Immature natural killer cell (primary cell): ENCODE measurements around the gene RPS6KB2. TPM values are rescaled to one million over a fixed set of nuclear protein-coding genes. Genes with fewer than 3 reads are reported as not detected.

Experiments used
- DNase-seq, 3 donors: peaks; one replicate each; pipeline ENCODE4 v3.0.0; 2022; ENCODE audit warnings: mixed read lengths in 1 of 3
- H3K27ac Mint-ChIP-seq, 6 donors: one replicate each; pipeline ENCODE4 v1.8.0; 2020; ENCODE audit warnings: mixed read lengths in 6 of 6, mild to moderate bottlenecking in 5 of 6, inconsistent platforms in 4 of 6, moderate library complexity in 3 of 6
- H3K27me3 Mint-ChIP-seq, 3 donors: one replicate each; pipeline ENCODE4 v1.8.0; 2020 to 2021; ENCODE audit warnings: low read depth in 3 of 3, mild to moderate bottlenecking in 3 of 3, mixed read lengths in 3 of 3, moderate library complexity in 3 of 3, inconsistent platforms in 1 of 3
- H3K36me3 Mint-ChIP-seq, 3 donors: one replicate each; pipeline ENCODE4 v1.8.0; 2020; ENCODE audit warnings: mixed read lengths in 3 of 3, inconsistent platforms in 2 of 3, mild to moderate bottlenecking in 2 of 3
- H3K4me1 Mint-ChIP-seq, 2 donors: one replicate each; pipeline ENCODE4 v1.8.0; 2020; ENCODE audit warnings: inconsistent platforms in 2 of 2, mild to moderate bottlenecking in 2 of 2, mixed read lengths in 2 of 2, moderate library complexity in 1 of 2
- H3K4me3 Mint-ChIP-seq, 5 donors: one replicate each; pipeline ENCODE4 v1.8.0; 2020; ENCODE audit warnings: mild to moderate bottlenecking in 5 of 5, mixed read lengths in 5 of 5, inconsistent platforms in 3 of 5, moderate library complexity in 3 of 5
- H3K9me3 Mint-ChIP-seq, 6 donors: one replicate each; pipeline ENCODE4 v1.8.0; 2020; ENCODE audit warnings: mild to moderate bottlenecking in 6 of 6, mixed read lengths in 6 of 6, inconsistent platforms in 4 of 6, moderate library complexity in 3 of 6
- polyA plus RNA-seq, 3 donors: library from polyadenylated mRNA; unstranded; fragments of 300-500 nt; fragmentation: Illumina TruSeq; gene quantifications; one replicate each; pipeline ENCODE4 v1.2.3, GENCODE V29; 2021

RPS6KB2 gene
- polyA plus RNA-seq, 3 donors from 2014 or later: 71.5 to 96.5 (median 74.9) TPM

DNA sequence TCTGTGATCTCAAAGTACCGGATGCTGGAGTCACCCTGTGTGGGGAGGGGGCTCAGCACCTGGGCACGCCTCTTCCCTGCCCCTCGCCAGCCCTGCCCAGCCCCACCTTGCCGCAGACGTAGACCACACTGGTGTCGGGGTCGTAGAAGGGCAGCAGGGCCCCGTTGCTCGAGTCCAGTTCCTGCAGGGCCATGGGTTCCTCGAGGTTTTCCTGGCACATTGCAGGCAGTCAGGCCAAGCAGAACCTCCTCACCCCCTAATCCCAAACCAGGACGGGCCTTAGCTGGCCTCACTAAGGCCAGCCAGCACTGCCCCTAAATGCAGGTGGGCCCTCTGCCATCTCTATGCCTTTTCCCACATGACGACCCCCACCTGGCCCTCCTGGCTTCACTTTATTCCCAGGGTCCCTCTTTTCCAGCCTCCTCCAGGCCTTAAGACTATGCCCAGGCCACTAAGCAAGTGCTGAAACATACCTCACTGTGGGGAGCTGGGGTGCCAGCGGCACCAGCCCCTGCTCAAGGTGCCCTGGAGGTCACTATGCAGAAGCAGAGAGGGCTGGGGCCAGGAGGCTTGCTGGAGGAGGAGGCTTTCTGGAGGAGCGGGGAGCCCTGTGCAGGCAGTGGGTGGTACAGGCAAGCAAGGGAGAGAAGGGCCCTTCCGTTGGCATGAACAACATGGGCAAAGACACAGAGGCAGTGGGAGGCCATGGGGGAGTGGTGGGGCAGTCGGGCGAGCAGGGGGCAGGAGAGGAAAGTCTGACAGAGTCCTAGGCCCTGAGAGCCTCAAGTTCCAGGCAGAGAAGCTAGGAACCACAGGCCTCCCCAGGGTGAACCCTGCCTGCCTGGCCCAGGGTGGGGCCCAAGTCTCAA, 12.2 kb downstream of the RPS6KB2 start:
- no peaks in the 10 kb centered on the region for H3K9me3 Mint-ChIP-seq
- H3K27ac Mint-ChIP-seq: peak overlapping the region; percentile 86 to 96 (median 93)
- peaks cover 4 to 31% (median 20%) of the 10 kb centered on the region in 3 donors for H3K27me3 Mint-ChIP-seq
- H3K4me1 Mint-ChIP-seq: peaks cover 75% of the 10 kb centered on the region in 2 donors
- no peak for DNase-seq
- peak overlapping the region; percentile 89 to 98 (median 97) for H3K4me3 Mint-ChIP-seq
- peaks cover 0 to 5% (median 4%) of the 10 kb centered on the region in 3 donors for H3K36me3 Mint-ChIP-seq

DNA sequence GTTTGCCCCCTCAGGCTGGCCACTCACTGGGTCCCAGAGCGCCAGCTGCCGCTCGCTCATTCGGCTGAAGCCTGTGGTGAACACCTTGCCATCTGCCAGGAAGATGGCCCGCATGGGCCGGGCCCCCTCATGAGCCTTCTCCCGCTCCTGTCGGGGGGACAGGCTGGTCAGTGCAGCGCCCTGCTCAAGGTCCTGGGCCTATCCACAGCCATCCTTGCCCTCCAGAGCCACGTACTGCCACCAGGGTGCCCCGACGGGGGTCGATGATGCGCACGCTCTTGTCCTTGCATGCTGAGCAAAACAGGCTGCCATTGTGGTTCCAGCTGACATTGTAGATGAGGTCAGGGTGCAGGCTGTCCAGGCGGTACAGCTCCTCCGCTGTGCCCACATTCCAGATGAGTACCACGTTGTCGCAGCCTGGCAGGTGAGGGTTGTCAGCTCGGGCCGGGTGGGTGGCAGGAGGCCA, 12.8 kb downstream of the RPS6KB2 start:
- Mint-ChIP-seq H3K27ac (peak overlapping the region; percentile 64 to 96 (median 81)), H3K27me3 (peaks cover 4 to 29% (median 18%) of the 10 kb centered on the region in 3 donors), H3K36me3 (peaks cover 0 to 5% (median 4%) of the 10 kb centered on the region in 3 donors), H3K4me3 (peak overlapping the region in 3 of 5 donors; percentile 21 to 35 (median 26)), H3K9me3 (no peaks in the 10 kb centered on the region), H3K4me1 (peaks cover 77 to 78% of the 10 kb centered on the region in 2 donors)
- DNase-seq: no peak

GRCh38 chr11:67441731-67442351, 13.5 kb downstream of the RPS6KB2 start:
- H3K27ac Mint-ChIP-seq: peak overlapping the region; percentile 76 to 93 (median 84)
- peaks cover 75 to 78% of the 10 kb centered on the region in 2 donors for H3K4me1 Mint-ChIP-seq
- peaks cover 4 to 23% (median 15%) of the 10 kb centered on the region in 3 donors for H3K27me3 Mint-ChIP-seq
- H3K4me3 Mint-ChIP-seq: peak overlapping the region; percentile 46 to 68 (median 62)
- no peaks in the 10 kb centered on the region for H3K9me3 Mint-ChIP-seq
- DNase-seq: no peak
- H3K36me3 Mint-ChIP-seq: peaks cover 0 to under 1% (median 0%) of the 10 kb centered on the region in 3 donors

DNA sequence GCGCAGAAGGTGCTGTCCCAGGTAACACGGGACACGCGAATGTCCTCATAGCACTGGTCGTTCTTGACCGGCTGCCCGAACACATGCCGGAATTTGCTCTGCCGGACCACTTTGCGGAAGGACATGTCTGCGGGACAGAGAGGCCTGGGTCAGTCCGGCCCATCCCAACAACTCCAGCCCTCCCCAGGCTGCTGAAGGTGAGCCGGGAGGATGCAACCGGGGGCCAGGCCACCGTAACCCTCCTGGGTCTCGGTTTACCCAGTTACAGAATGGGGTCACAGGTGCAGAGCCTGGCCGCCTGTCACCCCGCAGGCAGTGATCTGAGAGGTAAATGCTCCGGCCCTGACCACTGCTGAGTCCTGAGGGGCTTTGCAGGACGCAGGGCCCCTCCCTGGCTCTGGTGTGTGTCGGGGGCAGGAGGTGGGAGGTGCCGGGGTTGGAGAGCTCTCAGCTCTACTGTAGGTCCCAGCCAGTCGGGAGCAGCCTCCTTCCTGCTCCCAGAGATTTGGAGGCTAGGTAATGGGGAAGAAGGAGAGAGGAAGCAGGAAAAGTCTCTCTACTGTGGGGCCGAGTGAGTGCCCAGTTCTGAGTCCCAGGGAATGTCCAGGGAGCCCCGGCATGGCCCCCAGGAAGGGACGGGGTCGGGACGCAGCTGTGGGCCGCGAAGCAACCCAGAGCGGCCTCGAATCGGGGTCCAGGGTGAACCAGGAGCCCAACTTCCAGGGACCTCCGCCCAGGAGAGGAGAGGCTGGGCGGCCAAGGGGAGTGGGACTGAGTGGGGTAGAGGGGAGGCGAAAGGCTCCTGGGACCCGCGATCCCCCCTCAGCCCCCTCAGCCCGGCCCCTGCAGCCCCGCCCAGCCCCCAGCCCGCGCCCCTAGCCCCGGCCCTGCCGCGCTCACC, 14.5 kb downstream of the RPS6KB2 start:
- Mint-ChIP-seq H3K27me3 (peaks cover 4 to 16% (median 7%) of the 10 kb centered on the region in 3 donors), H3K4me3 (peak overlapping the region; percentile 46 to 68 (median 64)), H3K4me1 (peaks cover 76% of the 10 kb centered on the region in 2 donors), H3K27ac (peak overlapping the region; percentile 59 to 93 (median 84)), H3K9me3 (no peaks in the 10 kb centered on the region), H3K36me3 (no peaks in the 10 kb centered on the region)
- no peak for DNase-seq

GRCh38 chr11:67445515-67445914, 17.2 kb downstream of the RPS6KB2 start:
- H3K27me3 Mint-ChIP-seq: peaks cover 4 to 14% (median 9%) of the 10 kb centered on the region in 3 donors
- H3K4me1 Mint-ChIP-seq: peaks cover 53 to 61% of the 10 kb centered on the region in 2 donors
- H3K4me3 Mint-ChIP-seq: peak overlapping the region; percentile 82 to 88 (median 84)
- H3K27ac Mint-ChIP-seq: peak overlapping the region; percentile 83 to 94 (median 91)
- no peaks in the 10 kb centered on the region for H3K9me3 Mint-ChIP-seq
- no peaks in the 10 kb centered on the region for H3K36me3 Mint-ChIP-seq
- DNase-seq: no peak

DNA sequence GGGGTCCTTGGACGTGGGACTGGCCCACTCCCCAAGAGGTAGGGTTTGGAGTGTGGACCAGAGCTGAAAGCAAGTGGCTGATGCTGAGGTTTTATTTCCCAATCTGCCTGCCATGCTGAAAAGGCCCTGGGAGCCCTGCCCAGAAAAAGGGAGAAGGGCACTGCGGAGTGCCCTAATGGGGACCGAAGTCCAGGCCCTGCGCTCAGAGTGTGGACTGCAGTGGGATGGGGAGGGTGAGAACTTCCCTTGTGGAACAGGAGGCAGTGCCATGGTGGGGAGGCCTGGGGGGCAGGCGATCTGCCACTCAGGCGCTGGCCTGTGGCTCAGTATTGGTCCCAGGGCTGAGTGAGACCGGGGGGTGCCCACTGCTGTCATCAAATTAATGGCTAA, 19.9 kb downstream of the RPS6KB2 start:
- Mint-ChIP-seq H3K27me3 (peaks cover 9 to 18% (median 11%) of the 10 kb centered on the region in 3 donors), H3K9me3 (no peaks in the 10 kb centered on the region), H3K4me1 (peaks cover 31 to 40% of the 10 kb centered on the region in 2 donors), H3K4me3 (no peak overlapping the region), H3K27ac (peak overlapping the region in 2 of 6 donors; percentile 40 to 73), H3K36me3 (no peaks in the 10 kb centered on the region)
- no peak for DNase-seq

- peak overlapping the region in 1 of 6 donors; percentile 6 for H3K27ac Mint-ChIP-seq
- H3K4me1 Mint-ChIP-seq: peaks cover 24 to 33% of the 10 kb centered on the region in 2 donors
- DNase-seq: no peak
- no peak overlapping the region for H3K4me3 Mint-ChIP-seq
- H3K9me3 Mint-ChIP-seq: no peaks in the 10 kb centered on the region
- peaks cover 4 to 13% (median 5%) of the 10 kb centered on the region in 3 donors for H3K27me3 Mint-ChIP-seq
- no peaks in the 10 kb centered on the region for H3K36me3 Mint-ChIP-seq
Measured at GRCh38 chr11:67449116-67449844, 21.0 kb downstream of the RPS6KB2 start.

DNA sequence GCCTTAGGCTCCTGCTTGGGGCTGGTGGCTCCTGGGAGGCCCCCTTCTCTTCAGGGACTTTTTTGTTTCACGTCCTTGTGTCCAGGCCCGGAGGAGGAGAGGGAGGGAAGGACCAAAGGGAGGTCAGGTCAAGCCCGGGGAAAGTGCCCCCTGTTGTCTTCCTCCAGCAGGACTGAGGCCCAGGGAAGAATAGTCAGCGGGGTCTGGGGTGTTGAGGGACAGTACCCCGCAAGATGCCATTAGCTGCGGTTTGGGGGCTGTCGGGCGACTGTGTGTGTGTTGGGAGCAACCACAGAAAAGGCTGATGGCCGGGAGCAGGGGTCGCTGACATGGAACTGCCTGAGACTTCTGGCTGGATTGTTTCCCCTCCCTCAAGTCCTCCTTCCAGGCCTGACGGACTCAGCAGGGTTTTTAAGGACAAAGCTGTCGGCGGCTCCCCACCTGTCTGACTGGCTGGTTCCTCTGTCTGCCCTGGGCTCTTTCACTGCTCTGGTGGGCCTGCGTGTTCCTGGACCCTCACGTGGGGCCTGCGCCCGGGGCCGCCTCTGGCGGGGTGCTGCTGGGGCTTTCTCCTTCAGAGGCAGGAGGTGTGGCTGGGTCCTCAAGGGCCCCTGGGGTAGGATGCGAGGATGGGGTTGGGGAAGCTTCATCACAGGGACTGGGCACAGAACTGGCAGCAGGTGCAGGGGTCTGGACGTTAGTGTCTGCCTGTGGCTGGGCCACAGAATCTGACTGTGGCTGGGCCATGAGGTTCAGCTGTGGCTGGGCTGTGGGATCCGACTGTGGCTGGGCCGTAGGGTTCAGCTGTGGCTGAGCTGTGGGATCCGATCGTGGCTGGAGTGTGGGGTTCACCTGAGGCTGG, 22.7 kb downstream of the RPS6KB2 start:
- Mint-ChIP-seq H3K4me1 (peaks cover 7 to 16% of the 10 kb centered on the region in 2 donors), H3K27me3 (peaks cover 2 to 13% (median 6%) of the 10 kb centered on the region in 3 donors), H3K36me3 (no peaks in the 10 kb centered on the region), H3K4me3 (no peak overlapping the region), H3K9me3 (no peaks in the 10 kb centered on the region), H3K27ac (no peak overlapping the region)
- no peak for DNase-seq

DNA sequence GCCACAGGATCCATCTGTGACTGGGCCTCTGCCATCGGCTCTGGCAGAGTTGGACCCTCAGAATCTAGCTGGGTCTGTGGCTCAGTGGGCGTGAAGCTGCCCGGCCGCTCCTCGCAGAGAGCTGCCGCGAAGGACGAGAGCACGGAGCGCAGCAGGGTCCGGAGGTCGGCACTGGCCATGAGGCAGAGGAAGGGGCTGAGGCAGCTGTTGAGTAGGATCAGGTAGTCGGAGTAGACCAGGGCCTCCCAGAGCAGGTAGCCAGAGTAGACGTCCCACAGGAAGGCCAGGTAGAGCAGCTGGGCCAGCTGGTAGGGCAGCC, 23.3 kb downstream of the RPS6KB2 start:
- Mint-ChIP-seq H3K4me3 (no peak overlapping the region), H3K4me1 (peaks cover 1 to 11% of the 10 kb centered on the region in 2 donors), H3K27me3 (peaks cover 2 to 13% (median 6%) of the 10 kb centered on the region in 3 donors), H3K9me3 (no peaks in the 10 kb centered on the region), H3K36me3 (no peaks in the 10 kb centered on the region), H3K27ac (no peak overlapping the region)
- no peak for DNase-seq

GRCh38 chr11:67452141-67452952, 24.1 kb downstream of the RPS6KB2 start, which contains the start of gene GPR152:
Gene GPR152 (minus strand): TSS chr11:67452729. CDS start chr11:67452724, 5 bp downstream.
- H3K27ac Mint-ChIP-seq: no peak within 1 kb of the TSS
- no peaks in the 10 kb centered on the region for H3K9me3 Mint-ChIP-seq
- peaks cover 2 to 13% (median 6%) of the 10 kb centered on the region in 3 donors for H3K27me3 Mint-ChIP-seq
- H3K36me3 Mint-ChIP-seq: no peaks in the 10 kb centered on the region
- DNase-seq: no peak
- H3K4me3 Mint-ChIP-seq: no peak within 1 kb of the TSS
- peaks cover 0 to 10% of the 10 kb centered on the region in 2 donors for H3K4me1 Mint-ChIP-seq
